Neuronal stem cell (in vitro differentiated cells): ENCODE data around the gene CDK5R2.

Experiments used
- DNase-seq: peaks from one replicate; pipeline ENCODE4 v3.0.0-alpha.2; 2013; ENCODE audit warnings: low spot score
- H2AFZ ChIP-seq: one replicate; pipeline ENCODE4 v1.6.1; 2013; ENCODE audit warnings: mild to moderate bottlenecking, low read length, inconsistent platforms
- H2AK5ac ChIP-seq: 2 replicates; pipeline ENCODE4 v1.6.1; 2013; ENCODE audit warnings: low read depth, mild to moderate bottlenecking, inconsistent platforms, low read length, moderate library complexity, mixed read lengths
- H2BK120ac ChIP-seq: 2 replicates; pipeline ENCODE4 v1.6.1; 2013; ENCODE audit warnings: low read depth, mild to moderate bottlenecking, inconsistent platforms, low read length, moderate library complexity, mixed read lengths
- H2BK12ac ChIP-seq: one replicate; pipeline ENCODE4 v1.6.1; 2013; ENCODE audit warnings: low read length, inconsistent platforms
- H2BK15ac ChIP-seq: 2 replicates; pipeline ENCODE4 v1.6.1; 2013; ENCODE audit warnings: mild to moderate bottlenecking, low read length, inconsistent platforms, mixed read lengths
- H2BK5ac ChIP-seq: one replicate; pipeline ENCODE4 v1.6.1; 2013; ENCODE audit warnings: inconsistent platforms, mild to moderate bottlenecking, low read length, moderate library complexity
- H3K14ac ChIP-seq: one replicate; pipeline ENCODE4 v1.6.1; 2013; ENCODE audit warnings: low read length, inconsistent platforms
- H3K18ac ChIP-seq: 2 replicates; pipeline ENCODE4 v1.6.1; 2013; ENCODE audit warnings: low read length, inconsistent platforms
- H3K23ac ChIP-seq: 2 replicates; pipeline ENCODE4 v1.6.1; 2013; ENCODE audit warnings: low read depth, mild to moderate bottlenecking, mixed read lengths, low read length, inconsistent platforms; ENCODE audit not compliant: poor library complexity
- H3K27ac ChIP-seq: replicated peaks from 3 replicates; pipeline ENCODE4 v1.5.1; 2013; ENCODE audit warnings: low read length, inconsistent platforms
- H3K27me3 ChIP-seq, 3 experiments: 2 replicates each; pipeline ENCODE4 v1.6.1; 2013; ENCODE audit warnings: low read length in 3 of 3, mild to moderate bottlenecking in 2 of 3, inconsistent platforms in 1 of 3, low read depth in 1 of 3, mixed read lengths in 1 of 3, moderate library complexity in 1 of 3; ENCODE audit not compliant: control insufficient read depth in 3 of 3, insufficient read depth in 3 of 3
- H3K36me3 ChIP-seq, 2 donors: replicated peaks in 1 of 2; 2 replicates each; pipeline ENCODE4 v1.6.1; 2013; ENCODE audit warnings: low read length in 2 of 2; ENCODE audit not compliant: control insufficient read depth in 2 of 2, insufficient read depth in 2 of 2
- H3K4ac ChIP-seq: 2 replicates; pipeline ENCODE4 v1.6.1; 2013; ENCODE audit warnings: inconsistent platforms, mild to moderate bottlenecking, low read length, moderate library complexity
- H3K4me1 ChIP-seq, 2 donors: 1 replicate in 1 of 2; 2 replicates in 1 of 2; pipeline ENCODE4 v1.6.1; 2013; ENCODE audit warnings: low read length in 2 of 2, low read depth in 1 of 2; ENCODE audit not compliant: control insufficient read depth in 2 of 2, insufficient read depth in 1 of 2
- H3K4me2 ChIP-seq: one replicate; pipeline ENCODE4 v1.6.1; 2013; ENCODE audit warnings: mild to moderate bottlenecking, low read length, inconsistent platforms; ENCODE audit not compliant: insufficient read depth, poor library complexity, severe bottlenecking
- H3K4me3 ChIP-seq, 2 donors: 2 replicates each; pipeline ENCODE4 v1.5.1; 2013; ENCODE audit warnings: low read length in 2 of 2, mild to moderate bottlenecking in 2 of 2, inconsistent platforms in 1 of 2, moderate library complexity in 1 of 2
- H3K79me1 ChIP-seq: one replicate; pipeline ENCODE4 v1.6.1; 2013; ENCODE audit warnings: low read depth, mild to moderate bottlenecking, inconsistent platforms, low read length, moderate library complexity
- H3K9ac ChIP-seq: one replicate; pipeline ENCODE4 v1.6.1; 2013; ENCODE audit warnings: mild to moderate bottlenecking, low read depth, low read length, inconsistent platforms; ENCODE audit not compliant: poor library complexity
- H3K9me3 ChIP-seq, 2 donors: replicated peaks in 1 of 2; 2 replicates each; pipeline versions ENCODE3 to v1.6.1; 2013; ENCODE audit warnings: low read length in 2 of 2, mild to moderate bottlenecking in 2 of 2, inconsistent platforms in 1 of 2, low read depth in 1 of 2, mixed read lengths in 1 of 2, moderate library complexity in 1 of 2; ENCODE audit not compliant: control insufficient read depth in 2 of 2, insufficient read depth in 1 of 2
- H4K8ac ChIP-seq: one replicate; pipeline ENCODE4 v1.6.1; 2013; ENCODE audit warnings: low read depth, mild to moderate bottlenecking, inconsistent platforms, low read length, moderate library complexity
- H4K91ac ChIP-seq: one replicate; pipeline ENCODE4 v1.6.1; 2013; ENCODE audit warnings: low read length, low read depth, mild to moderate bottlenecking, inconsistent platforms; ENCODE audit not compliant: poor library complexity
- WGBS, 2 donors: extraction: QIAGEN DNeasy Blood & Tissue Kit; methylation state at CpG; one replicate each; pipeline ENCODE4 v1.1.7; 2013; ENCODE audit warnings: missing lambda C conversion rate in 2 of 2, mixed read lengths in 1 of 2; ENCODE audit not compliant: insufficient read length in 2 of 2, insufficient replicate concordance in 1 of 2; ENCODE audit errors: extremely low coverage in 2 of 2; 5-methylcytosine and 5-hydroxymethylcytosine counted together

CDK5R2 gene

DNA sequence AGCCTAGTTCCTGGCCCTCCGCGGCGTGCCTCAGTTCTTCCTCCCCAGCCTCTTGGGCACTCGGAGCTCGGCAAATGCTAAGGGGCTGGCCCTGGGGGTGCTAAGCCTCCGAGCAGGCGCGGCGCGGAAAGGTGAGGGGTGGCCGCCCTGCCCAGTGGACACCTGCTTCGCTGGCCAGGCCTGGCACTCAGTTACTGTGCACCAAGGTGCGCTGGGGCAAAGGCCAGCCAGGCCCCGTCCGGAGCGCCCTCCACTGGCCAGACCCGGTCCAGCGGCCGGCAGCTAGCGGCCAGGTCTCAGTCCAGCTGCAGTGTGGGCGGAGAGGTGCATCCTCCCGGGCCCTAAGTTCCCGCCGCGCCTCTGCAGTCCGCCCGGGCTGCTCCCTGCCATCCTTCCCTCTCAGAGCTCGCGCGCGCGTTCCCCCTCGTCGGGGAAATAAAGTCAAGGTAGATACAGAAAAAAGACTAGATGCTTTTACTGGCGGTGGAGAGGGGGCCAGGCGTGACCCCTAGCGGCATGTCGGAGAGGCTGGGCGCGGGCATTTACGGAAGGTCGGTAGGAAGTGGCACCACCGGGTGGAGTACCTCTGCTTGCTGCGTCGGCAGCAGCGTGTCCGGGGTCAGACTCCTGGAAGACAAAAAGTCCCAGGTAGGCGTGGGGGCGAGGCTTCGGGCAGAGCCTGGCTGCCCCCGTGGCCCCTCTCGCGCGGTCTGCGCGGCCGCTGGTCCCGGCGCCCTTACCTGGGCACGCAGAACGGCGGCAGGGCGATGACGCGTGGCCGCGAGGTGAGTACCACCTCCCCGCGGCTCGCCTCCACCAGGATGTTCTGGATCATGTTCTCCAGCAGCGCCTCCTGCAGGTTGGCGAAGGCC lies 43.2 kb downstream of the CDK5R2 start:
- Histone ChIP-seq H3K4me1 (peaks cover 9 to 21% of the 10 kb centered on the region in 2 donors), H3K4me2 (peak overlapping the region; percentile 69), H2AK5ac (peak overlapping the region; percentile 63), H3K4ac (no peak overlapping the region), H3K4me3 (peak overlapping the region in 1 of 2 donors; percentile 72), H3K23ac (peak overlapping the region; percentile 5), H2BK5ac (no peak overlapping the region), H3K27me3 (peaks cover 30 to 85% (median 80%) of the 10 kb centered on the region in 3 experiments), H3K27ac (no peak overlapping the region), H3K36me3 (no peaks in the 10 kb centered on the region), H4K8ac (peak overlapping the region; percentile 43), H2BK12ac (no peak overlapping the region), H2AFZ (peak overlapping the region; percentile 73), H4K91ac (no peak overlapping the region), H3K79me1 (no peaks in the 10 kb centered on the region), H2BK15ac (no peak overlapping the region), H3K14ac (peak overlapping the region; percentile 82), H3K9ac (peak overlapping the region; percentile 60), H2BK120ac (no peak overlapping the region), H3K9me3 (peaks cover 0 to 1% of the 10 kb centered on the region in 2 donors), H3K18ac (peak overlapping the region; percentile 71)
- peak; percentile 59 for DNase-seq
- WGBS, 2 donors: no CpG with 5 or more reads among the region's 72 CpGs

DNA sequence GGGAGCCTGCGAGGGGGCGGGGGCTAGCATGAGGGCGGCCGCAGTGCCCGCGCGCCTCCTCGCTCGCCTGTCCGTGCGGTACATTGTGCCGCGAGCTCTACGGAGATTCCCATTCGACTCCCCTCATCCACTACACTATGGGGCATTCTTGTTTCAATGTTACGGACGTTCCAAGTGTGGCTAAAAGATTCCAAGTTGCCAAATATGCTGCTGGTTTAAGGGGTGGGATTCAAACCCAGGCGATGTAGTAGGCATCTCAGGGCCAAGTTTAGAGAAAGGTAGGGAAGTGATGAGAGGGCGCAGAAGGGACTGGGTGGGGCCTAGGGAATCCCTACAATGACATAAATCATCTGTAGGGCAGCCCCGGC lies 43.8 kb downstream of the CDK5R2 start:
- Histone ChIP-seq H3K4ac (no peak overlapping the region), H3K27ac (no peak overlapping the region), H2AK5ac (no peak overlapping the region), H3K9me3 (peaks cover 0 to 1% of the 10 kb centered on the region in 2 donors), H4K8ac (no peak overlapping the region), H3K4me2 (peak overlapping the region; percentile 69), H3K23ac (peak overlapping the region; percentile 5), H3K9ac (no peak overlapping the region), H2BK12ac (no peak overlapping the region), H3K18ac (peak overlapping the region; percentile 71), H3K4me3 (peak overlapping the region in 1 of 2 donors; percentile 72), H2BK5ac (no peak overlapping the region), H3K4me1 (peaks cover 9 to 20% of the 10 kb centered on the region in 2 donors), H2AFZ (peak overlapping the region; percentile 73), H3K14ac (no peak overlapping the region), H4K91ac (no peak overlapping the region), H3K36me3 (no peaks in the 10 kb centered on the region), H2BK120ac (no peak overlapping the region), H3K79me1 (no peaks in the 10 kb centered on the region), H2BK15ac (no peak overlapping the region), H3K27me3 (peaks cover 30 to 79% (median 74%) of the 10 kb centered on the region in 3 experiments)
- DNase-seq: no peak
- no CpG with 5 or more reads among the region's 20 CpGs for WGBS, 2 donors

DNA sequence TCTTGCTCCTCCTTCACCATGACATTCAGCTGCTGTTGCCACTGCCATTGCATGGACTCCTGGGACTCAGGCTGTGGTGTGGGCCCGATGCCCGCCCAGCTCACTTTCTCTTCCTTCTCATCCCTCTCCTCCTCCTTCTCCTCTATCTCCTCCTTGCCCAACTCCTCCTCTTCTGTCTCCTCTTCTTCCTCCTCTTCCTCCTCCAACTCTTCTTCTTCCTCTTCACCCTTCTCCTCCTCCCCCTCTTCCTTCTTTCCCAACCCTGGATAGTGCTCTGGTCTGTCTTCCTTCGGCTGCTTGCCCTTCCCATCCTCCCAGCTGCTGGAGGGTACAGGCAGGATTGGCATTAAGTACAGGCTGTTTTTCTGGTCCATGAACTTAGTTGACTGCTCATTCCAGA lies 44.5 kb downstream of the CDK5R2 start:
- Histone ChIP-seq H3K27me3 (peaks cover 30 to 75% (median 70%) of the 10 kb centered on the region in 3 experiments), H2BK12ac (no peak overlapping the region), H2AK5ac (peak overlapping the region; percentile 71), H3K9ac (no peak overlapping the region), H2AFZ (no peak overlapping the region), H3K18ac (peak overlapping the region; percentile 24), H4K8ac (no peak overlapping the region), H3K79me1 (no peaks in the 10 kb centered on the region), H4K91ac (no peak overlapping the region), H3K4me2 (no peak overlapping the region), H3K14ac (no peak overlapping the region), H2BK120ac (no peak overlapping the region), H3K4me1 (peaks cover 9 to 17% of the 10 kb centered on the region in 2 donors), H3K4ac (no peak overlapping the region), H3K23ac (no peak overlapping the region), H3K27ac (no peak overlapping the region), H2BK15ac (no peak overlapping the region), H3K9me3 (peaks cover 0 to 1% of the 10 kb centered on the region in 2 donors), H3K4me3 (peak overlapping the region in 1 of 2 donors; percentile 22), H3K36me3 (no peaks in the 10 kb centered on the region), H2BK5ac (no peak overlapping the region)
- DNase-seq: no peak
- no CpG with 5 or more reads among the region's 3 CpGs for WGBS, 2 donors

DNA sequence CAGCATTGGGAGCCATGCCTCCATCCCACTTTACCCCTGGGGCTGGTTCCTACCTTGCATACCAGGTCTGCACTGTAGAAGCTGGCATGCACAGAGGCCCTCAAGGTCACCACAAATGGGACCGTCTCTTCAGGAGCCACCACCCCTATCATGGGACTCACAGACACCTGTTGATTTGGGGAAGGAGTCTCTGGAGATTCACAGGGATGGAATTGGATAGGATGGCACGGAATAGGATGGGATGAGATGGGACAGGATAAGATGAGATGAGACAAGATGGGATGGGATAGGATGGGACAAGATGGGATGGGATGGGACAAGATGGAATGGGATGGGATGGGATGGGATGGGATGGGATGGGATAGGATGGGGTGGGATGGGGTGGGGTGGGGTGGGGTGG lies 49.8 kb downstream of the CDK5R2 start:
- no peak overlapping the region for H4K91ac ChIP-seq
- WGBS, 2 donors: no CpG with 5 or more reads among the region's 2 CpGs

More for the DNA sequence above, 49.8 kb downstream of the CDK5R2 start:
- Histone ChIP-seq H3K4me1 (no peaks in the 10 kb centered on the region), H3K23ac (no peak overlapping the region), H3K4me2 (no peak overlapping the region), H3K9ac (peak overlapping the region; percentile 30), H3K18ac (no peak overlapping the region), H3K14ac (no peak overlapping the region), H2AFZ (no peak overlapping the region), H3K36me3 (no peaks in the 10 kb centered on the region), H3K4me3 (no peak overlapping the region), H2BK5ac (peak overlapping the region; percentile 66), H2BK120ac (no peak overlapping the region), H2BK15ac (no peak overlapping the region), H3K27ac (no peak overlapping the region), H3K4ac (no peak overlapping the region), H2BK12ac (no peak overlapping the region), H3K27me3 (peaks cover 0 to 30% (median 21%) of the 10 kb centered on the region in 3 experiments), H2AK5ac (no peak overlapping the region), H3K9me3 (peaks cover 0 to 2% of the 10 kb centered on the region in 2 donors), H4K8ac (no peak overlapping the region), H3K79me1 (no peaks in the 10 kb centered on the region)
- no peak for DNase-seq
